ENCODE measurements around the gene C10orf95. TPM values are rescaled to one million over a fixed set of nuclear protein-coding genes. Genes with fewer than 3 reads are reported as not detected.
A peak's percentile ranks its signal among the peaks of the same experiment; 100 is the strongest.

C10orf95 gene
- total RNA-seq, 1 donor from 2014 or later: 10.3 TPM

GRCh38 chr10:102426803-102427287, 24.5 kb downstream of the C10orf95 start:
- DNase-seq (ENCODE audit: low read depth): no peak
- no peak for TF ChIP-seq CTCF (conservative IDR thresholded peaks at IDR 0.05; ENCODE audit: low read depth, low read length)

GRCh38 chr10:102425444-102425843, 25.9 kb downstream of the C10orf95 start:
- no peak for DNase-seq (ENCODE audit: low read depth)
- TF ChIP-seq CTCF (conservative IDR thresholded peaks at IDR 0.05; ENCODE audit: low read depth, low read length): no peak
- no peak overlapping the region for H3K4me3 ChIP-seq (ENCODE audit: low read depth, low read length)

More at GRCh38 chr10:102426803-102427287, 24.5 kb downstream of the C10orf95 start:
- H3K4me3 ChIP-seq (ENCODE audit: low read depth, low read length): no peak overlapping the region

- no peak for DNase-seq (ENCODE audit: low read depth)
- no peak overlapping the region for H3K4me3 ChIP-seq (ENCODE audit: low read depth, low read length)
- no peak for TF ChIP-seq CTCF (conservative IDR thresholded peaks at IDR 0.05; ENCODE audit: low read depth, low read length)
Observed at GRCh38 chr10:102424916-102425315, 26.4 kb downstream of the C10orf95 start.

GRCh38 chr10:102424145-102424544, 27.2 kb downstream of the C10orf95 start:
- H3K4me3 ChIP-seq (ENCODE audit: low read depth, low read length): no peak overlapping the region
- TF ChIP-seq CTCF (conservative IDR thresholded peaks at IDR 0.05; ENCODE audit: low read depth, low read length): no peak
- DNase-seq (ENCODE audit: low read depth): no peak

GRCh38 chr10:102423372-102423968, 27.9 kb downstream of the C10orf95 start:
- no peak overlapping the region for H3K4me3 ChIP-seq (ENCODE audit: low read depth, low read length)
- DNase-seq (ENCODE audit: low read depth): no peak
- no peak for TF ChIP-seq CTCF (conservative IDR thresholded peaks at IDR 0.05; ENCODE audit: low read depth, low read length)

GRCh38 chr10:102422545-102423129, 28.7 kb downstream of the C10orf95 start:
- DNase-seq (ENCODE audit: low read depth): no peak
- TF ChIP-seq CTCF (conservative IDR thresholded peaks at IDR 0.05; ENCODE audit: low read depth, low read length): peak; percentile 75

More at GRCh38 chr10:102422545-102423129, 28.7 kb downstream of the C10orf95 start:
- peak overlapping the region; percentile 96 for H3K4me3 ChIP-seq (ENCODE audit: low read depth, low read length)
